T-helper 1 cell (primary cell): ENCODE measurements around the gene RASGRF2.
"Not testable (repeated sequence)": the region's sequence is repeated elsewhere in the genome, so short reads cannot be mapped to it uniquely, and the experiment has no call there.

ENCODE experiments used
- DNase-seq, 5 donors: peaks; one replicate each; pipeline ENCODE4 v3.0.0-alpha.2; 2012 to 2020

RASGRF2 gene

DNA sequence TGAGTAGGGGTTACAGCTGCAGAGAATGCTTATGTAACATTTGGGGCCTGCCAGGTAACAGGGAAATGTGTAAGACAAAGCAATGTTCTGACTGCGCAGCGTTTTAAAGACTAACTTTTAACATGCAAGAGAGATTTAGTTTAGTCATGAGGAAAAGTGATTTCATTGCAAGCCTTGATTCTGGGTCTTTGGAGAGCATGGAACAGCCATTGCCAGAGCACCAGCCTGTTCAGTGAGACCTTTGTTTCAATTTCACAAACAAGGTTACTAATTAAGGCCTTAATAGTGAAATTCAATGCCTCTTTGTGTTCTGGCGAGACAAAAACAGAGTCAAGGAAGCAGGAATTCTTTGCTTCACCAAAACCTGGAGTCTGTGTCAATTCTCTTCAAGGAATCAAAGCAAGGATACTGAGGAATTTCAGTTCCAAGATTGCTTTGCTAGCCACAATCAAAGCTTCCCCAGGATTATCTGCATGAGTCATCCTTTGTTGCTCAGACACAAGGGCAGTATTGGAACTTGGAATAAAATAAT, 287.3 kb downstream of the RASGRF2 start:
- no peak for DNase-seq

DNA sequence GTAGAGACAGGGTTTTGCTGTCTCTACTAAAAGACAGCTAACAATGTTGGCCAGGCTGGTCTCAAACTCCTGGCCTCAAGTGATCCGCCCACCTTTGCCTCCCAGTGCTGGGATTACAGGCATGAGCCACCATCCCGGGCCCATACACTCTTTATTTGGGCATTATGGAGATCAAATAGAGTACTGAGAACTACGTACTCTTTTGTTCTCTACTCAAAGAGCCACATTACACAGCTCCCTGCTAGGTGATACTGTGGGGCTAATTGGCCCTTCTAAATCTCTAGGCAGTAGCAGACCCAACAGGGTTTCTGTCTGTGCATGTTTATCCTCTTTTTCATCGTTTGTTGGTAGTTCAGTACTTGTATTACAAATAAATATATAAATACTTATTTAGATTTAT, 289.1 kb downstream of the RASGRF2 start:
- no peak for DNase-seq

- no peak for DNase-seq
Measured at GRCh38 chr5:81250004-81250403, 289.8 kb downstream of the RASGRF2 start.

GRCh38 chr5:81251922-81252321, 291.8 kb downstream of the RASGRF2 start:
- no peak for DNase-seq

DNA sequence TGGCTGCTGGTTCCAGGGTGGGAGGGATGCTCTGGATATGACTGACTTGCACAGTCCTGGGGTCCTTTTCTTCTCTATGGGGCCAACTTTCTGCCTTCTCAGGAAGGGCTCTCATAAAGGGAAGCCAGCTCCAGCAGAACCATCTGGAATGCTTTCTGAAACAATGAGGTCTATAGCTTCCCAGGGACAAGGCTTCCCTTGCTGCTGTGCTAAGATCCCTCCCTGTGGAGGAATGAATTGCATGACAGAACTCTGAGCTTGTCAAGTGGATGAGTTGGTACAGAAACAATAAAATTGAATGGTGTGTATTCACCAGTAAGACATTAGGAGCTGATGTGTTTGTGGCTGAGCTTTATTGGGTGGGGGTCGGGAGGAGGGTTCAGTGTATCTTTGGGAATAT, 292.7 kb downstream of the RASGRF2 start:
- no peak for DNase-seq

DNA sequence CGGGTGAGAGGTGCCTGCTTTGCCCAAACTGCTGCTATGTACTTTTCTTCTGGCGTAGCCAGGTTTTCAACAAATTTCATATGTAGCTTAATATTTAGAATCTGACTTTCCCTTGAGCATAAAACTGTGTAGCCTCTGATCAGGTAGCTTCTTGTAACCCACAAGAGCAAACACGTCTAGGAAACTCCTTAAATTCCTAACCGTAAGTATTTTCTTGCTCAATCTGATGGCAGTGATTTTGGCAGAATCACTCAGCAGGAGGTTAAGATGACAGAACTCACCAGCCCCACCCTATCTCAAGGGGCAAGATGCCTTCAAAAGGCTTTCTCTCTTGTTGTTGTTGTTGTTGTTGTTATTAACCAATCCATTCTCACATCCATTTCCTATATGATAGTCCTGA, 293.7 kb downstream of the RASGRF2 start:
- DNase-seq: no peak

- no peak for DNase-seq
Measured at GRCh38 chr5:81254886-81255559, 294.9 kb downstream of the RASGRF2 start.

- no peak for DNase-seq
Measured at GRCh38 chr5:81256766-81257165, 296.6 kb downstream of the RASGRF2 start.

- DNase-seq: not testable (repeated sequence)
Measured at GRCh38 chr5:81262796-81263195, 302.6 kb downstream of the RASGRF2 start.

DNA sequence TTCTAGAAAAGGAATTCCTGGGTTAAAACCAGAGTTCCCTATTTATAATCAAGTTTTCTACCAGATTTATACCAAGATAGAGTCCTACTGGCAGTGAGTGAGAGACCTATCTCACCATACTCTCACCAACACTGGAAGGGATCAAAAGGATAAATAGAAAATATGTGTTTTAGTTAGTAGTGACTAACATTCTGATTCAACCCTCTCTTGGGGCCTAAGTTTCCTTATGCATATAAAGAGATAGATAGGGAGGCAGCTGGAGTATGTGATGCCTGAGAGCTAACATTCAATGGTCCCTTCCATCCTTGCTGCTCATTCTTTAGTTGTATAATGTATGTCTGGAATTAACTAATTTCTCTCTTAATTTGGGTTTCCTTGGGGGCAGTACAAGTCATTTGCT, 304.9 kb downstream of the RASGRF2 start:
- DNase-seq: no peak

GRCh38 chr5:81268521-81269196, 308.5 kb downstream of the RASGRF2 start:
- no peak for DNase-seq

- no peak for DNase-seq
Measured at GRCh38 chr5:81269751-81270393, 309.7 kb downstream of the RASGRF2 start.

GRCh38 chr5:81270394-81271027, 310.3 kb downstream of the RASGRF2 start:
- DNase-seq: not testable (repeated sequence)
